Measurements from ENCODE around the gene PLAAT2.
"Not testable (repeated sequence)": the region's sequence is repeated elsewhere in the genome, so short reads cannot be mapped to it uniquely, and the experiment has no call there.

PLAAT2 gene

DNA sequence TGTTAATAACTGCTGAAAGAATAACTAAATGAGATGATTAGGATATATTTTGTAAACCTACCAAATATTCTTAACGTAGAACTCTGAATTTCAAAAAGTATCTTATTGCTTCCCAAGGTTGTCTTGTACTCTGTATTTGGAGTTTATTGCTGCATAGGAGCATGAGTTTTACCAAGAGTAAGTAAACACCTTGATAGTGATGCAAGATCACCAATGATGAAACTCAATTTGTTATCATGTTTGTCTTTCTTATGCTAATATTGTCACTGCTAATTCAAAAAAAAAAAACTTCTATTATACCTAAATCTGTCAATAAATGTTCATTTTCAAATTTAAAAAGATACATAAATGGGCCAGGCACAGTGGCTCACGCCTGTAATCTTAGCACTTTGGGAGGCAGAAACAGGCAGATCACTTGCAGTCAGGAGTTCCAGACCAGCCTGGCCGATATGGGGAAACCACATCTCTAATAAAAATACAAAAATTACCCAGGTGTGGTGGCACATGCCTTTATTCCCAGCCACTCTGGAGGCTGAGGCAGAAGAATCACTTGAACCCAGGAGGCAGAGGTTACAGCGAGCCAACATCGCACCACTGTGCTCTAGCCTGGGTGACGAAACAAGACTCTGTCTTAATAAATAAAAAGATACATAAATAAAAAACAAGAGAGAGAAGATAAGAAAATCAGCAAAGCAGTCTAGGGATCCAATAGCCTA is 23.4 kb upstream of the PLAAT2 start:
- Histone ChIP-seq H3K27ac (no peak overlapping the region), H3K4me3 (no peak overlapping the region), H3K36me3 (peaks cover 13 to 87% (median 71%) of the 10 kb centered on the region in 3 donors), H3K9me3 (peaks cover 0 to 2% (median 0%) of the 10 kb centered on the region in 3 donors), H3K4me1 (no peaks in the 10 kb centered on the region), H3K27me3 (no peaks in the 10 kb centered on the region)
- TF ChIP-seq, protein P1, sequence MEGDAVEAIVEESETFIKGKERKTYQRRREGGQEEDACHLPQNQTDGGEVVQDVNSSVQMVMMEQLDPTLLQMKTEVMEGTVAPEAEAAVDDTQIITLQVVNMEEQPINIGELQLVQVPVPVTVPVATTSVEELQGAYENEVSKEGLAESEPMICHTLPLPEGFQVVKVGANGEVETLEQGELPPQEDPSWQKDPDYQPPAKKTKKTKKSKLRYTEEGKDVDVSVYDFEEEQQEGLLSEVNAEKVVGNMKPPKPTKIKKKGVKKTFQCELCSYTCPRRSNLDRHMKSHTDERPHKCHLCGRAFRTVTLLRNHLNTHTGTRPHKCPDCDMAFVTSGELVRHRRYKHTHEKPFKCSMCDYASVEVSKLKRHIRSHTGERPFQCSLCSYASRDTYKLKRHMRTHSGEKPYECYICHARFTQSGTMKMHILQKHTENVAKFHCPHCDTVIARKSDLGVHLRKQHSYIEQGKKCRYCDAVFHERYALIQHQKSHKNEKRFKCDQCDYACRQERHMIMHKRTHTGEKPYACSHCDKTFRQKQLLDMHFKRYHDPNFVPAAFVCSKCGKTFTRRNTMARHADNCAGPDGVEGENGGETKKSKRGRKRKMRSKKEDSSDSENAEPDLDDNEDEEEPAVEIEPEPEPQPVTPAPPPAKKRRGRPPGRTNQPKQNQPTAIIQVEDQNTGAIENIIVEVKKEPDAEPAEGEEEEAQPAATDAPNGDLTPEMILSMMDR (IDR thresholded peaks at IDR 0.05): no peak
- intact Hi-C loops (cut with DNase I; ENCODE audit: low total_unique reads): no loop called here
- no peak for DNase-seq

DNA sequence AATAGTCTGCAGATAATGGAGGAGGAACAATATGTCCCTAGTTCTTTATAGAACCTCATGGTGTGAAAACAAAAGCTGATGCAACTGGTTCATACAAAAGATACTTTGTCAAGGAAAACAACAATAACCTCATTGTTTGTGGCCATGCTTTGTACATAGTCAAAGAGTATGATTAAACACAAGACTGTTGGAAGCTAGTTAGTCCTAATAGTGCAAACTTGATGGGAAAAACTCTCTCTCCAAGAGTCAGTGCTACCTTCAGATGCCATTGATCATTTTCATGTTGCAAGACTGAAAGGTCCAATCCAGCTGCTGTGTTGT is 20.1 kb upstream of the PLAAT2 start:
- intact Hi-C loops (cut with DNase I; ENCODE audit: low total_unique reads): no loop called here
- no peak overlapping the region for H3K4me3 ChIP-seq
- H3K36me3 ChIP-seq: peaks cover 23 to 75% (median 64%) of the 10 kb centered on the region in 3 donors
- TF ChIP-seq, protein P1 (IDR thresholded peaks at IDR 0.05): no peak
- H3K9me3 ChIP-seq: peaks cover 0 to 11% (median 6%) of the 10 kb centered on the region in 3 donors
- no peak for DNase-seq
- H3K27ac ChIP-seq: no peak overlapping the region
- H3K4me1 ChIP-seq: no peaks in the 10 kb centered on the region
- no peaks in the 10 kb centered on the region for H3K27me3 ChIP-seq

DNA sequence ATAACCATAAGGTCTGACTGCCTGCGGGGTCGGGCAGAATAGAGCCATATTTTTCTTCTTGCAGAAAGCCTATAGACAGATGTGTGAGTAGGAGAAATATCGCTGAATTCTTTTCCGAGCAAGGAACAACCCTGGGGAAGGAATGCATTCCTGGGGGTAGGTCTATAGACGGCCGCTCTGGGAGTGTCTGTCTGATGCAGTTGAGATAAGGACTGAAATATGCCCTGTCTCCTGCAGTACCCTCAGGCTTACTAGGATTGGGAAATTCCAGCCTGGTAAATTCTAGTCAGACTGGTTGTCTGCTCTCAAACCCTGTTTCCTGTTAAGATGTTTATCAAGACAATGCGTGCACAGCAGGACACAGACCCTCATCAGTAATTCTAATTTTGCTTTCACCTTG is 18.0 kb upstream of the PLAAT2 start:
- DNase-seq; H3K27me3 ChIP-seq; H3K4me1 ChIP-seq; intact Hi-C loops (cut with DNase I; ENCODE audit: low total_unique reads); H3K4me3 ChIP-seq; H3K27ac ChIP-seq: not testable (repeated sequence)
- H3K9me3 ChIP-seq: peaks cover 0 to 11% (median 6%) of the 10 kb centered on the region in 3 donors
- H3K36me3 ChIP-seq: peaks cover 23 to 55% (median 47%) of the 10 kb centered on the region in 3 donors

DNA sequence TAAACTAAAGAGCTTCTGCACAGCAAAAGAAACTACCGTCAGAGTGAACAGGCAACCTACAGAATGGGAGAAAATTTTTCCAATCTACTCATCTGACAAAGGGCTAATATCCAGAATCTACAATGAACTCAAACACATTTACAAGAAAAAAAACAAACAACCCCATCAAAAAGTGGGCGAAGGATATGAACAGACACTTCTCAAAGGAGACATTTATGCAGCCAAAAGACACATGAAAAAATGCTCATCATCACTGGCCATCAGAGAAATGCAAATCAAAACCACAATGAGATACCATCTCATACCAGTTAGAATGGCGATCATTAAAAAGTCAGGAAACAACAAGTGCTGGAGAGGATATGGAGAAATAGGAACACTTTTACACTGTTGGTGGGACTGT is 15.7 kb upstream of the PLAAT2 start:
- DNase-seq; H3K27me3 ChIP-seq; intact Hi-C loops (cut with DNase I; ENCODE audit: low total_unique reads); H3K4me3 ChIP-seq; H3K27ac ChIP-seq: not testable (repeated sequence)
- Histone ChIP-seq H3K4me1 (peaks cover 0 to 24% (median 16%) of the 10 kb centered on the region in 4 donors), H3K9me3 (peaks cover 0 to 11% (median 6%) of the 10 kb centered on the region in 3 donors), H3K36me3 (peaks cover 23 to 49% (median 41%) of the 10 kb centered on the region in 3 donors)

DNA sequence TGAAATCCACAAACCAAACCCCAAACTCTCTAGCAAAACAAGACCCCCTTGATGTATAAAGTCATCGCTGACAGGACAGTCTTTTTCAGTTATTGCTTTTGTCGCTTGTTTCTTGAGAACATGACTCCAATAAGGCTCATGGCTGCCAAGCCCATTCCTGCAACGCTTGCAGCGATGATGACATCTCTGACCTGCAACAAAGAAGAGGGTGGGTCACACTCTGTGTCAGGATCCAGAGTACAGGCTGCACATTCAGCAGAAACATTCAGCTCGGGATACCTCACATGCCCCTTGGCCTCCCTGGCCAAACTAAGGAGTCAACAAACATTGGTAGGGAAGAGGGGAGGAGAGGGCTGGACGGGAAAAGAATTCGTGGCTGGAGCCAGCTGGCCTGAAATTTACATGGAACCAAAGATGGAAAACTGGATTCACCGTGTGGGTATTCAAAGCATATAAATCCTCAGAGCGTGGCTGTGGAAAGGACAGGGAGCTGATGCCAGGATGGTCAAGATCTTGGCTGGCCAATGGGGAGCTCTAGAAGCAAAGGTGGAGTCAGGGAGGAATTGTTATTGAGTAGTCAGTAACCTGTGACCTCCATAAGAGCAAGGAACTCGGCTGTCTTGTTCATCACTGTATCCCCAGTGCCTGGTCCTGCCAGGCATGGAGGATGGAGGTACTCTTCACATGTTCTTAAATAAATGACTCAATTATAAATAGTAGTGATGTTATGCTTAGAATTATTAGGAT is 11.8 kb upstream of the PLAAT2 start:
- TF ChIP-seq, protein P1 (IDR thresholded peaks at IDR 0.05): no peak
- Histone ChIP-seq H3K36me3 (peaks cover 4 to 18% (median 8%) of the 10 kb centered on the region in 3 donors), H3K27ac (peak overlapping the region; percentile 19 to 54), H3K27me3 (no peaks in the 10 kb centered on the region), H3K4me1 (peaks cover 0 to 27% (median 16%) of the 10 kb centered on the region in 4 donors), H3K4me3 (peak overlapping the region; percentile 13 to 19), H3K9me3 (peaks cover 0 to under 1% (median 0%) of the 10 kb centered on the region in 3 donors)
- DNase-seq: peak; percentile 68 to 81
- intact Hi-C loops (cut with DNase I; ENCODE audit: low total_unique reads): no loop called here

DNA sequence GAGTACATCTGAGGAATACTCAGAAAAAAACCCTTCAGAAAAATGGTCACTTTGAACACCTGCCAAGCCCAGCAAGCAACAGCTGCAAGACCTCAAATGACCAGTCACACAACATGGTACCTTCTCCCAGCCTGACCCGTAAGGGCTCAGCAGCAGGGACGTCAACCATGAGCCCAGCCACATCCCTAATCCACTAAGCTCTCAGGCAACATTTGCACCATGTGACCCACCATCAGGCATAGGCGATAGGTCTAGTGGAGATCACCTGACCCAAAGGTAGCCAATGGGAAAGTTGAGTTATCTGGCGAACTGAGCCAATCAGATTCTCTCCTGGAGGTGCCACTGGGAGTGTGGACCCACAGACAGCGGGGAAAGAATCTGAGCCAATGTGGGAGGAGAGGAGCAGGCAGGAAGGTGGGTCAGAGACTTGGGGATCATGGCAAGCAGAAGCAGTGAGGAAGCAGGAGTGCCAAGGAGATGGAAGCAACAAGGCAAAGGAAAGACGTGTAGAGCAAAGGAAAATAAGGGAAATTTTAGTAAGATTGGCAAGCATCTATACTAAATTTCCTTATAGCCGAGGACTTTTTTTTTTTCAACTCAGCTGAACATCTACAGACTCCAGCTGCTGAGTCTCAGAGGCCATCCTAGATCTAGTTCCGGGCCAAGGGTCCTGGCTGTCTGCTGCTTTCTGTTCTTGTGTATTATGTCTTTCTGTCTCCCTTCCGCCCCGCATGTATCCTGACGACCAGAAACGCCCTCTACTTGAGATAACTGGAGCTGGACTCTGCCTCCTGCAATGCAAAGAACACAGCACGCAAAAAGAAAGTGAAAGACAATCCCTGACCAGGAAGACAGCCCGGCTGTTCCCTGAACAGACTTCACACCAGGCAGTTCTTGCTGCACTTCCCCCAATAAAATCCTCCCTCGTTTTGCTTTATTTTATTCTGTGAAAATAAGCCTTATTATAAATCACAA is 11.0 kb upstream of the PLAAT2 start:
- Histone ChIP-seq H3K4me1 (peaks cover 0 to 27% (median 16%) of the 10 kb centered on the region in 4 donors), H3K36me3 (peaks cover 0 to 13% (median 8%) of the 10 kb centered on the region in 3 donors), H3K27ac (peak overlapping the region; percentile 19 to 54), H3K27me3 (no peaks in the 10 kb centered on the region), H3K4me3 (peak overlapping the region; percentile 13 to 19), H3K9me3 (no peaks in the 10 kb centered on the region)
- intact Hi-C loops (cut with DNase I; ENCODE audit: low total_unique reads): no loop called here
- DNase-seq: peak; percentile 30 to 57
- TF ChIP-seq, protein P1 (IDR thresholded peaks at IDR 0.05): no peak

Data from tibial artery (tissue), 4 donors.